T47D (cell line): ENCODE results near the gene RRAD.

Source experiments
- DNase-seq, 2 experiments: peaks; one replicate each; pipeline versions ENCODE4 v3.0.0 to v3.0.0-alpha.2; 2011 to 2012; ENCODE audit warnings: low read depth in 1 of 2, low spot score in 1 of 2
- JUND ChIP-seq: IDR thresholded peaks from 2 replicates; pipeline ENCODE4 v1.6.1; 2012; ENCODE audit warnings: low read depth
- in situ Hi-C: cut with HindIII; loops from 2 replicates; pipeline ENCODE4 v1.10.0; 2016; ENCODE audit warnings: low sequenced_read_pairs, low pct_unique_long_range_greater_than_20kb

Gene RRAD

DNA sequence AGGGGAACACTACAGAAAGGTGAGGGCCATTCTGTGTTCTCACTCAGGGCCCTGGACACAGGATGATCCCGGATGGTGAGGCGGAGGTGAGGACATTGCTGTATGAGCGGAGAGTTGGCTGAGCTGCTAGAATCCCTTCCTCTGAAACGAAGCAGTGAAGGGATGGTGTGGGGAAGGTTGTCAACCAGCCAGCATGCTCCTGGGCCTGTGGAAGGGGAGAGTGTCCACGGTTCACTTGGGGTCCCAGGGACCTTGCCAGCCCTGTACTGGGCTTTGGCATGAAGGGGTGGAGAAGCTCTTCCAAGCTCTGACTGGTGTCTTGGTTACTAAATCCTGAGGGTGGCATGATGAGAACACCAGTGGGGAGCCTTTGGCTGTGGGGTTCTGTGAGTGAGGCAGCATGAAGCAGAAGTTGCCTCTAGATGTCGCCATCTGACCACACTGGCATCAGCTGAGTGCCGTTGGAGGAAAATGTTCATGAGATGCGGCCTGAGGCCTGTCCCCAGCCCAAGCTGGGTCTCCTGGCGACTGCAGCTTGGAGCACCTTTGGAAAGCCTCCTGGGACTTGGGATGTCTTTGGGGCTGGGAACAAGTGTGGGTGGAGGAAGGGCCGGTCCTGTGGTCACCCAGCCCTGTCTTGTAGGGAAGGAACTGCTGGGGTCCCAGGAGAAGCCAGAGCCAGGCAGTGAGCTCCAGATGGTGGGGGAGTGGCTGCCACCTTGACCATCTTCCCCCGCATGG lies 30.2 kb downstream of the RRAD start:
- peak; percentile 33 to 80 for DNase-seq
- in situ Hi-C loops: no loop called here
- TF ChIP-seq JUND: no peak

DNA sequence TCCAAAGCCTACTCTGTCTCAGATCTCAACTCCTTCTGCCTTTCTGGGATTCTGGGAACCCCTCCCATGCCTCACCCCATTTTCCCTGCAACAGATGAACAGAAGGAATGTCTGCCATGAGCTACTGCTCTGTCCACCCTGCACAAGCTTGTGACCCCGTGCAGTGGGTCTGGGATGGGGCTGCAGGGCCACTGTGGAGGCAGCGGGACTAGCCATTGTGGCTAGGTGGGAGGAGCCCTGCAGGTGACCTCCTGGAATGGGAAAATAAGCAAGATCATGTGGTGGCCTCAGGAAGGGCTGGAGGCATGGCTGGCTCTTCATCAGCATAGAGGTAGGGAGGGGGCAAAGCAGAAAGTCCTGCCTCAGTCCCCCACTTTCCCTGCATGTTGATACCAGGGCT lies 31.3 kb downstream of the RRAD start:
- TF ChIP-seq JUND: no peak
- DNase-seq: no peak
- in situ Hi-C loops: no loop called here

DNA sequence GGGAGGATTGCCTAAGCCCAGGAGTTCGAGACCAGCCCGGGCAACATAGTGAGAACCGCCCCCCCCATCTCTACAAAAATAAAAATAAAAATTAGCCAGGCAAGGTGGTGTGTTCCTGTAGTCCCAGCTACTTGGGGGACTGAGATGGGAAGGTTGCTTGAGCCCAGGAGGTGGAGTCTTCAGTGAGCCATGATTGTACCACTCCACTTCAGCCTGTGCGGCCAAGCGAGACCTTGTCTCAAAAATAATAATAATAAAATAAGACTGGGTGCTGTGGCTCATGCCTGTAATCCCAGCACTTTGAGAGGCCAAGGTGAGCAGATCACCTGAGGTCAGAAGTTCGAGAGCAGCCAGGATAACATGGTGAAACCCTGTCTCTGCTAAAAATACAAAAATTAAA lies 33.5 kb downstream of the RRAD start:
- in situ Hi-C loops: no loop called here
- no peak for TF ChIP-seq JUND
- no peak for DNase-seq

GRCh38 chr16:66891360-66891759 lies 34.0 kb downstream of the RRAD start:
- in situ Hi-C loops: no loop called here
- DNase-seq: no peak
- no peak for TF ChIP-seq JUND

GRCh38 chr16:66890799-66891198 lies 34.5 kb downstream of the RRAD start:
- no peak for DNase-seq
- no peak for TF ChIP-seq JUND
- in situ Hi-C loops: no loop called here

DNA sequence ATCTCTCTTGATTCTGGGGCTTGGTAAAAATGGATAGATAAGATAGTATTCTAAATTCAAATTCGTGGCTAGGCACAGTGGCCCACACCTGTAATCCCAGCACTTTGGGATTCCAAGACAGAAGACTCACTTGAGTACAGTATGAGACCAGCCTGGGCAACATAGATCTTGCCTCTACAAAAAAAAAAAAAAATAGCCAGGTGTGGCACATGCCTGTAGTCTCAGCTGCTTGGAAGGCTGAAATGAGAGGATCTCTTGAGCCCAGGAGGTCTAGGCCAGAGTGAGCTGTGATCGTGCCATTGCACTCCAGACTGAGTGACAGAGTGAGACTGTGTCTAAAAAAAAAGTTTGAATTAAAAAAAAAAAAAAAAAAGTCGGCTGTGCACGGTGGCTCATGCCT lies 35.7 kb downstream of the RRAD start:
- no peak for DNase-seq
- in situ Hi-C loops: no loop called here
- TF ChIP-seq JUND: no peak

- DNase-seq: no peak
- in situ Hi-C loops: no loop called here
- no peak for TF ChIP-seq JUND
These were observed 36.4 kb downstream of the RRAD start for GRCh38 chr16:66888647-66889615.

DNA sequence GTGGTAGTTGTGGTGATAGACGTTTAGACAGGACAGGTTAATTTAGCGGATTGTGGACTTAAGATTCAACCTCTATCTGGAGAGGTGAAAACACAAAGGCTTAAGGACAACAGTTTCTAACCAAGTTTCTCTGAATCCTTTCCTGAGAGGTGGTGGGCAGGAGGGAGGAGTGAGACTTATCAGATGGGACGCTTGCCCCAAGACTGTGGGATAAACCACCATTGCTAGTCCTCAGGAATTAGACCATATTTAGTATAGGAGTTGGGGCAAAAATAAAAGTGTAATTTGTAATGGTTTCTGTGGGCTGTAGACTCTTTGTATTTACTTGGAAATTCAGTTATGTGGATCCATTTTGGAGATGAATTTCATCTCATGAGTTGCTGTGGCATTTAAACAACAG lies 38.4 kb downstream of the RRAD start:
- DNase-seq: peak in 1 of 2 experiments; percentile 40
- in situ Hi-C loops: no loop called here
- no peak for TF ChIP-seq JUND

- no peak for TF ChIP-seq JUND
- peak in 1 of 2 experiments; percentile 57 for DNase-seq
- in situ Hi-C loops: no loop called here
These were observed 39.0 kb downstream of the RRAD start for GRCh38 chr16:66886321-66886720.

GRCh38 chr16:66885491-66885890 lies 39.8 kb downstream of the RRAD start:
- TF ChIP-seq JUND: no peak
- no peak for DNase-seq
- in situ Hi-C loops: no loop called here

DNA sequence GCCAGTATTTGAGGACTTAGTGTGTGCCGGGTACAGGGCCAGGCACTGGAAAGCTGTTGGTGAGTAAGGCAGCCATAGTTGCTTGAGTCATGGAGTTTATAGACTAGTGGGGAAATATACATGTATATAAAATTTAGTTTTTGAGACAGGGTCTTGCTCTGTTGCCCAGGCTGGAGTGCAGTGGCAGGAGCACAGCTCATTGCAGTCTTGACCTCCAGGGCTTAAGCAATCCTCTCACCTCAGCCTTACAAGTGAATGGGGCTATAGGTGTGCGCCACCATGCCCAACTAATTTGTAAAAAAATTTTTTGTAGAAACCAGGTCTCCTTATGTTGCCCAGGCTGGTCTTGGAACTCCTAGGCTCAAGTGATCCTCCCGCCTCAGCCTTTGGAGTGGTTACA lies 42.6 kb downstream of the RRAD start:
- TF ChIP-seq JUND: no peak
- DNase-seq: no peak
- in situ Hi-C loops: no loop called here

DNA sequence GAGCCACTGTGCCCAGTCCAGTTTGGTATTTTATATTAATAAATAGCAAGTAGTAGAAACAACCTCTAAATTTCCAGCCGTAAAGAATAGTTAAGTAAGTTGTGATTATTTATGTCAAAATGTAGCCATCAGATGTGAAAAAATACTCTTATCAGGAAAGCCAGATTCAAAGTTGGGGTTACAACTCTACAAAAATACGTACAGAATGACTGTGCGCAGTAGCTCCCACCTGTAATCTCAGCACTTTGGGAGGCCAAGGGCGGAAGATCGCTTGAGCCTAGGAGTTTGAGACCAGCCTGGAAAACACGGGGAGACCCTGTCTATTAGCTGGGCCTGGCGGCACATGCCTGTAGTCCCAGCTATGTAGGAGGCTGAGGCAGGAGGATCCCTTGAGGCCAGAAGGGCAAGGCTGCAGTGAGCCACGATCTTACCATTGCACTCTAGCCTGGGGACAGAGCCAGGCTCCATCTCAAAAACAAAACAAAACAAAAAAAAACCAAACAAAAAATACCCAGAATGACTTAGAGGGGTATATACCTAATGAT lies 43.3 kb downstream of the RRAD start:
- TF ChIP-seq JUND: no peak
- DNase-seq: no peak
- in situ Hi-C loops: no loop called here

DNA sequence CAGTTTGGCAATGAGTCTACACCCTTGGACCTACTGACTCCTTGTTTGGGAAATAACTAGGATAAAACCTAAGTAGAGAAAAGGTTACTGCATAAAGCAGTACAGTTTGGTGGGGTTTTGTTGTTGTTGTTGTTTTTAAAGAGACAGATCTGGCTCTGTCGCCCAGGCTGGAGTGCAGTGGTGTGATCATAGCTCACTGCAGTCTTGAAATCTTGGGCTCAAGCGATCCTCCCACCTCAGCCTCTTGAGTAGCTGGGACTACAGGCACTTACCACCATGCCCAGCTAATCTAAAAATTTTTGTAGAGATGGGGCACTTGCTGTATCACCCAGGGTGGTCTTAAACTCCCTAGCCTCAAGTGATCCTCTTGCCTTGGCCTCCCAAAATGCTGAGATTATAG lies 43.8 kb downstream of the RRAD start:
- in situ Hi-C loops: no loop called here
- no peak for TF ChIP-seq JUND
- no peak for DNase-seq
